Measurements from ENCODE around the gene GBX1. TPM values are rescaled to one million over a fixed set of nuclear protein-coding genes. Genes with fewer than 3 reads are reported as not detected.

Gene GBX1
- total RNA-seq, 1 experiment from 2014 or later, result not detected

DNA sequence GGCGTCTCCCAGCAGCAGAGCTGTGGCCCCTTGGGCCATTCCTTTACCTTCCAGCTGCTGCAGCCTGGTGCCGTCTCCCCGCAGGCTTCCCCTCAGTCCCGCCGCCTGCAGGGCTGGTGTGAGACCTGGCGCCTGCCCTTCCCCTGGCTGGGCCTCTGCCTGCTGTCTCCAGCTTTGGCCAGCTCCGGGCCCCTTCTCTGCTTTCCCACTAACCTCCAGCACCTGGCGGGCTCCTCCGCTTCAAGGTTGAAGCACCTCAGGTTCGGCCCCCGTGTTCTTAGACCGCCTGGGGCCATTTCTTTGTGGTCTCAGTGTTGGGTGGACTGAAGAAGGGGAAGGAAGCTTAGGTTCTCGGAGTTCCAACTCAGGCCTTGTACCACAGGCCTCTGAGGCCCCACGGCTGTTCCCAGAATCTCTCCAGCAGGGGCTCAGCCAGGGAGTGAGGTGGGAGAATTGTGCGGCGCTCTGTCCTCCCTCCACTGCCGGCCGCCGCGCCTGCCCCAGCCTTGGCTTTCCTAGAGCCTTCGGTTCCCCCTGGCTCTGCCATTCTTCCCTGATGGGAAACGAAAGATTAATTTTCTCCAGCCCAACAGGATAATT lies 30.3 kb downstream of the GBX1 start:
- H3K36me3 Mint-ChIP-seq, result peaks cover 24% of the 10 kb centered on the region
- ChIA-PET POLR2A (no interaction called here), CTCF (interaction anchor here (0.8 to 4.3 kb wide), 9 partner anchors 9 to 107 kb away, joined by 3 to 59 read pairs (median 7); partner anchors contain the start of gene GBX1)
- H3K9me3 Mint-ChIP-seq, result no peaks in the 10 kb centered on the region
- peaks cover 21% of the 10 kb centered on the region for H3K4me1 Mint-ChIP-seq
- H3K27ac Mint-ChIP-seq, result no peak overlapping the region
- TF ChIP-seq, protein P1, sequence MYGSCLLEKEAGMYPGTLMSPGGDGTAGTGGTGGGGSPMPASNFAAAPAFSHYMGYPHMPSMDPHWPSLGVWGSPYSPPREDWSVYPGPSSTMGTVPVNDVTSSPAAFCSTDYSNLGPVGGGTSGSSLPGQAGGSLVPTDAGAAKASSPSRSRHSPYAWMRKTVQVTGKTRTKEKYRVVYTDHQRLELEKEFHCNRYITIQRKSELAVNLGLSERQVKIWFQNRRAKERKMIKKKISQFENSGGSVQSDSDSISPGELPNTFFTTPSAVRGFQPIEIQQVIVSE (CRISPR knock-in tag; IDR thresholded peaks at IDR 0.05; ENCODE audit: borderline replicate concordance), result no peak
- TF ChIP-seq CTCF (IDR thresholded peaks at IDR 0.05) (no peak), ZBTB43 (CRISPR knock-in tag; IDR thresholded peaks at IDR 0.05) (no peak), ZNF512 (CRISPR knock-in tag; IDR thresholded peaks at IDR 0.05; ENCODE audit: borderline replicate concordance) (no peak), E2F4 (CRISPR knock-in tag; IDR thresholded peaks at IDR 0.05; ENCODE audit: borderline replicate concordance, low read depth) (no peak), ZNF232 (CRISPR knock-in tag; IDR thresholded peaks at IDR 0.05) (no peak), GABPB1 (CRISPR knock-in tag; IDR thresholded peaks at IDR 0.05) (no peak), ZMAT4 (CRISPR knock-in tag; IDR thresholded peaks at IDR 0.05) (no peak), ZNF396 (CRISPR knock-in tag; IDR thresholded peaks at IDR 0.05; ENCODE audit: borderline replicate concordance) (no peak)
- H3K4me3 Mint-ChIP-seq, result no peak overlapping the region
- DNase-seq (ENCODE audit: low spot score) (peak; percentile 39), ATAC-seq (peak; percentile 24)
- H3K27me3 Mint-ChIP-seq (ENCODE audit: low read depth), result no peaks in the 10 kb centered on the region

- ATAC-seq, result no peak
- H3K27me3 Mint-ChIP-seq (ENCODE audit: low read depth), result no peaks in the 10 kb centered on the region
- H3K4me3 Mint-ChIP-seq, result no peak overlapping the region
- CTCF ChIA-PET, result interaction anchor here (0.6 to 4.3 kb wide), 5 partner anchors 11 to 50 kb away, joined by 3 to 59 read pairs (median 5); partner anchors contain the start of gene GBX1
- peaks cover 25% of the 10 kb centered on the region for H3K36me3 Mint-ChIP-seq
- peaks cover 21% of the 10 kb centered on the region for H3K4me1 Mint-ChIP-seq
- H3K9me3 Mint-ChIP-seq, result no peaks in the 10 kb centered on the region
- H3K27ac Mint-ChIP-seq, result no peak overlapping the region
- POLR2A ChIA-PET, result no interaction called here
- peak; percentile 5 for DNase-seq (ENCODE audit: low spot score)
- TF ChIP-seq CBFB (CRISPR knock-in tag; IDR thresholded peaks at IDR 0.05; ENCODE audit: low read depth), result no peak
- TF ChIP-seq E2F1 (CRISPR knock-in tag; IDR thresholded peaks at IDR 0.05), result no peak
- TF ChIP-seq EMX1 (CRISPR knock-in tag; IDR thresholded peaks at IDR 0.05), result no peak
- no peak for TF ChIP-seq GTF2I (CRISPR knock-in tag; conservative IDR thresholded peaks at IDR 0.05)
- no peak for TF ChIP-seq PRRX2 (CRISPR knock-in tag; IDR thresholded peaks at IDR 0.05)
- no peak for TF ChIP-seq MLX (CRISPR knock-in tag; IDR thresholded peaks at IDR 0.05)
- TF ChIP-seq CREM (CRISPR knock-in tag; IDR thresholded peaks at IDR 0.05), result no peak
- no peak for TF ChIP-seq RORB (CRISPR knock-in tag; IDR thresholded peaks at IDR 0.05)
- no peak for TF ChIP-seq AFF4 (CRISPR knock-in tag; IDR thresholded peaks at IDR 0.05; ENCODE audit: borderline replicate concordance)
Observed at GRCh38 chr7:151135866-151136843, 31.3 kb downstream of the GBX1 start.
